ENCODE data around the gene ZCCHC9. TPM values are rescaled to one million over a fixed set of nuclear protein-coding genes. Genes with fewer than 3 reads are reported as not detected.
"Not testable (repeated sequence)": the region's sequence is repeated elsewhere in the genome, so short reads cannot be mapped to it uniquely, and the experiment has no call there.

Gene ZCCHC9
- total RNA-seq, 4 donors from 2014 or later: 21.3 to 34.9 (median 25.2) TPM

GRCh38 chr5:81290146-81290545 lies 11.2 kb upstream of the ZCCHC9 start:
- Histone ChIP-seq H3K9me3 (peaks cover 0 to 14% (median 0%) of the 10 kb centered on the region in 3 donors), H3K4me3 (no peak overlapping the region), H3K36me3 (peaks cover 0 to 12% of the 10 kb centered on the region in 2 donors), H3K27ac (no peak overlapping the region), H3K4me1 (peaks cover 0 to 4% (median 0%) of the 10 kb centered on the region in 3 donors), H3K27me3 (no peaks in the 10 kb centered on the region)
- 83 to 100% methylated on average over 1 of the region's 1 CpG for WGBS, 2 donors (ENCODE audit: low coverage in 1 of 2)
- no peak for ATAC-seq
- TF ChIP-seq EP300 (IDR thresholded peaks at IDR 0.05): no peak
- TF ChIP-seq, protein P1, sequence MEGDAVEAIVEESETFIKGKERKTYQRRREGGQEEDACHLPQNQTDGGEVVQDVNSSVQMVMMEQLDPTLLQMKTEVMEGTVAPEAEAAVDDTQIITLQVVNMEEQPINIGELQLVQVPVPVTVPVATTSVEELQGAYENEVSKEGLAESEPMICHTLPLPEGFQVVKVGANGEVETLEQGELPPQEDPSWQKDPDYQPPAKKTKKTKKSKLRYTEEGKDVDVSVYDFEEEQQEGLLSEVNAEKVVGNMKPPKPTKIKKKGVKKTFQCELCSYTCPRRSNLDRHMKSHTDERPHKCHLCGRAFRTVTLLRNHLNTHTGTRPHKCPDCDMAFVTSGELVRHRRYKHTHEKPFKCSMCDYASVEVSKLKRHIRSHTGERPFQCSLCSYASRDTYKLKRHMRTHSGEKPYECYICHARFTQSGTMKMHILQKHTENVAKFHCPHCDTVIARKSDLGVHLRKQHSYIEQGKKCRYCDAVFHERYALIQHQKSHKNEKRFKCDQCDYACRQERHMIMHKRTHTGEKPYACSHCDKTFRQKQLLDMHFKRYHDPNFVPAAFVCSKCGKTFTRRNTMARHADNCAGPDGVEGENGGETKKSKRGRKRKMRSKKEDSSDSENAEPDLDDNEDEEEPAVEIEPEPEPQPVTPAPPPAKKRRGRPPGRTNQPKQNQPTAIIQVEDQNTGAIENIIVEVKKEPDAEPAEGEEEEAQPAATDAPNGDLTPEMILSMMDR (IDR thresholded peaks at IDR 0.05): no peak

DNA sequence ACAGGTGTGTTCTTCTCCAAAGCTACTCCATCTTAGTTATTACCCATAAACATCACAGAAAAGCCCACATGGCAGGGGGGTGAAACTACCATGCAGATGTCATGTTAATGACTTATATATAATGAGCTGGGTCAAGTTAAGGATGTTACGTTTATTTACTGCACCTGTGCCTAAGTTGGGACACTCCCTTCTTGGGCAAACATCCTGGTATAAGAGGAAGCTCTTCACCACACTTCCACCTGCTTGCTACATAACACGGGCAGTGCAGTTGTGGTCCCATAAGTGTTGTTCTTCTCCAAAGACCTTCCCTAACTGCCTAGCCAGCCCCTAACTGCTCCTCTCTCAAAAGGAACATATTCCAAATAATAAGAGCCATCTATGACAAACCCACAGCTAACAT lies 9.3 kb upstream of the ZCCHC9 start:
- Histone ChIP-seq H3K4me3 (no peak overlapping the region), H3K36me3 (peaks cover 0 to 12% of the 10 kb centered on the region in 2 donors), H3K27ac (no peak overlapping the region), H3K4me1 (peaks cover 0 to 4% (median 0%) of the 10 kb centered on the region in 3 donors), H3K27me3 (no peaks in the 10 kb centered on the region), H3K9me3 (peaks cover 0 to 14% (median 0%) of the 10 kb centered on the region in 3 donors)
- WGBS, 2 donors (ENCODE audit: low coverage in 1 of 2): 100% methylated on average over 1 to 2 of the region's 2 CpGs
- TF ChIP-seq EP300 (IDR thresholded peaks at IDR 0.05) (no peak), POLR2AphosphoS5 (IDR thresholded peaks at IDR 0.05) (no peak), POLR2A (IDR thresholded peaks at IDR 0.05) (no peak)
- TF ChIP-seq, protein P1 (IDR thresholded peaks at IDR 0.05): no peak
- no peak for ATAC-seq

DNA sequence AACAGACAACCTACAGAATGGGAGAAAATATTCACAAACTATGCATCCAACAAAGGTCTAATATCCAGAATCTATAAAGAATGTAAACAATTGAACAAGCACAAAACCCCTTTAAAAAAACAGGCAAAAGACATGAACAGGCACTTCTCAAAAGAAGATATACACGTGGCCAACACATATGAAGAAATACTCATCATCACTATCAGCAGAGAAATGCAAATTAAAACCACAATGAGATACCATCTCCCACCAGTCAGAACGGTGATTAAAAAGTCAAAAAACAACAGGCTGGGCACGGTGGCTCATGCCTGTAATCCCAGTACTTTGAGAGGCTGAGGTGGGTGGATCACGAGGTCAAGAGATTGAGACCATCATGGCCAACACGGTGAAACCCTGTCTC lies 7.4 kb upstream of the ZCCHC9 start:
- not testable (repeated sequence) for ATAC-seq, H3K4me3 ChIP-seq, H3K27me3 ChIP-seq, H3K27ac ChIP-seq, H3K4me1 ChIP-seq
- peaks cover 0 to 14% (median 0%) of the 10 kb centered on the region in 3 donors for H3K9me3 ChIP-seq
- WGBS, 2 donors (ENCODE audit: low coverage in 1 of 2): 97 to 100% methylated on average over 2 to 5 of the region's 5 CpGs
- peaks cover 0 to 12% of the 10 kb centered on the region in 2 donors for H3K36me3 ChIP-seq

DNA sequence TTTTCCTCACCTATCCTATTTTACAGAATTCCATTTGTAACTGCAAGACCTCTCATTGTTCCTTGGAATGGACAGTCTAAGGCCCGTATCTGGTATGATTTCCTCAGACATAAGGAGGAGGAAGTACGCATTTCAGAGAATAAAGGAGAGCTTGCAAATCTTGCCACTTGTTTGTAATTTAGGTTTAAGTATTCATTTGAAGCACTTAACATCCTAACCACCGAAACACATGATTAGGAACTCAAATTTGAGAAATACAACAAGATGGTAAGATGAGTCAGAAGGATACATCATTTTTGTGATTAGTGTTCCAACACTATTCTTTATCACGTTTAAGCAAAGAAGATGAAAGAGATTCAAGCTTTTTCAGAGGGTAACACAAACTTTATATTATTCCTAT lies 3.9 kb upstream of the ZCCHC9 start:
- peaks cover 0 to 10% of the 10 kb centered on the region in 2 donors for H3K36me3 ChIP-seq
- ATAC-seq: no peak
- H3K4me1 ChIP-seq: peaks cover 0 to 35% (median 13%) of the 10 kb centered on the region in 3 donors
- TF ChIP-seq, protein P1 (IDR thresholded peaks at IDR 0.05): no peak
- TF ChIP-seq POLR2A (IDR thresholded peaks at IDR 0.05) (no peak), POLR2AphosphoS5 (IDR thresholded peaks at IDR 0.05) (no peak), EP300 (IDR thresholded peaks at IDR 0.05) (no peak)
- no peaks in the 10 kb centered on the region for H3K27me3 ChIP-seq
- WGBS, 2 donors (ENCODE audit: low coverage in 1 of 2): 72 to 80% methylated on average over 4 of the region's 4 CpGs
- peaks cover 0 to 4% (median 0%) of the 10 kb centered on the region in 3 donors for H3K9me3 ChIP-seq
- no peak overlapping the region for H3K27ac ChIP-seq
- H3K4me3 ChIP-seq: no peak overlapping the region

- no peak for ATAC-seq
- 0% methylated on average over 2 of the region's 2 CpGs for WGBS, 2 donors (ENCODE audit: low coverage in 1 of 2)
- peak overlapping the region; percentile 81 to 94 (median 89) for H3K27ac ChIP-seq
- peaks cover 0 to 58% (median 14%) of the 10 kb centered on the region in 3 donors for H3K4me1 ChIP-seq
- H3K36me3 ChIP-seq: peaks cover 0 to 11% of the 10 kb centered on the region in 2 donors
- peak overlapping the region; percentile 80 to 84 for H3K4me3 ChIP-seq
- no peaks in the 10 kb centered on the region for H3K27me3 ChIP-seq
- H3K9me3 ChIP-seq: no peaks in the 10 kb centered on the region
- TF ChIP-seq POLR2A (IDR thresholded peaks at IDR 0.05): no peak
- no peak for TF ChIP-seq POLR2AphosphoS5 (IDR thresholded peaks at IDR 0.05)
- TF ChIP-seq, protein P1 (IDR thresholded peaks at IDR 0.05): no peak
- TF ChIP-seq EP300 (IDR thresholded peaks at IDR 0.05): no peak
These were observed 491 bp upstream of the ZCCHC9 start for GRCh38 chr5:81300921-81301270.

Measured in gastroesophageal sphincter (tissue), 4 donors.